PC-3 (cell line): Measurements from ENCODE around the gene ITPRIP. TPM values are rescaled to one million over a fixed set of nuclear protein-coding genes. Genes with fewer than 3 reads are reported as not detected.

Source experiments
- ATAC-seq: fragments of 200-7000 bp; cut with Tn5 transposase; 2 replicates; pipeline ENCODE4 v1.9.1; 2020; ENCODE audit warnings: mild to moderate bottlenecking, moderate library complexity
- BruUV-seq: library from RNA; stranded (reverse); fragments of 400-500 nt; replicated peaks from 2 replicates; lab custom pipeline; 2021; lab: Mats Ljungman, UMichigan
- CTCF ChIA-PET: fragments of 300-600 bp; sonication (Branson Sonifier 250); formaldehyde crosslinking; loops from one replicate; lab custom pipeline; 2022; ENCODE audit warnings: antibody characterized with exemption; lab: Charles Lee
- POLR2A ChIA-PET: fragments of 300-600 bp; sonication (Branson Sonifier 250); formaldehyde crosslinking; loops from one replicate; lab custom pipeline; 2022; ENCODE audit warnings: antibody characterized with exemption; ENCODE audit not compliant: unreplicated experiment; lab: Charles Lee
- DNase-seq: peaks from one replicate; pipeline ENCODE4 v3.0.0-alpha.2; 2015
- H2AFZ ChIP-seq: fragments of 300-600 bp; sonication (generic); 2 replicates; pipeline ENCODE4 v1.6.0; 2016; ENCODE audit warnings: antibody characterized with exemption, low read length
- H3F3A ChIP-seq: fragments of 300-600 bp; sonication (generic); one replicate; pipeline ENCODE4 v1.6.0; 2017; ENCODE audit warnings: antibody characterized with exemption, low read length, control low read depth, mild to moderate bottlenecking; ENCODE audit not compliant: unreplicated experiment
- H3K27ac ChIP-seq: fragments of 300-600 bp; sonication (generic); 2 replicates; pipeline ENCODE4 v1.5.1; 2016; ENCODE audit warnings: mild to moderate bottlenecking, low read length
- H3K27me3 ChIP-seq: fragments of 300-600 bp; sonication (generic); 2 replicates; pipeline ENCODE4 v1.6.1; 2016; ENCODE audit warnings: low read length, mixed read lengths
- H3K36me3 ChIP-seq: fragments of 300-600 bp; sonication (generic); 2 replicates; pipeline ENCODE4 v1.6.1; 2016; ENCODE audit warnings: low read depth, mixed run types, low read length, mixed read lengths
- H3K4me1 ChIP-seq: fragments of 300-600 bp; sonication (generic); 2 replicates; pipeline ENCODE4 v1.5.1; 2016; ENCODE audit warnings: low read length; ENCODE audit not compliant: insufficient read depth
- H3K4me2 ChIP-seq: fragments of 300-600 bp; sonication (generic); 2 replicates; pipeline ENCODE4 v1.6.0; 2016; ENCODE audit warnings: low read length
- H3K4me3 ChIP-seq: fragments of 300-600 bp; sonication (generic); 2 replicates; pipeline ENCODE4 v1.5.1; 2016; ENCODE audit warnings: mild to moderate bottlenecking, low read length, mixed read lengths
- H3K79me2 ChIP-seq: fragments of 300-600 bp; sonication (generic); 2 replicates; pipeline ENCODE4 v1.6.1; 2017; ENCODE audit warnings: low read length, mixed read lengths
- H3K9ac ChIP-seq: fragments of 300-600 bp; sonication (generic); 2 replicates; pipeline ENCODE4 v1.6.0; 2016; ENCODE audit warnings: mild to moderate bottlenecking, low read length
- H3K9me2 ChIP-seq: fragments of 300-600 bp; sonication (generic); replicated peaks from 2 replicates; pipeline ENCODE4 v1.6.1; 2016; ENCODE audit warnings: mixed run types, low read length, mixed read lengths
- H3K9me3 ChIP-seq: fragments of 300-600 bp; sonication (generic); 2 replicates; pipeline ENCODE4 v1.6.1; 2016; ENCODE audit warnings: low read length, mixed read lengths
- H4K20me1 ChIP-seq: fragments of 300-600 bp; sonication (generic); 2 replicates; pipeline ENCODE4 v1.6.1; 2016; ENCODE audit warnings: low read length, mixed read lengths
- CTCF ChIP-seq: fragments of 300-600 bp; sonication (generic); conservative IDR thresholded peaks from 2 replicates; pipeline ENCODE4 v1.5.1; 2017; ENCODE audit warnings: antibody characterized with exemption, low read depth, mild to moderate bottlenecking, low read length
- EZH2 ChIP-seq: fragments of 300-600 bp; sonication (generic); IDR thresholded peaks from one replicate; pipeline ENCODE4 v1.6.1; 2017; ENCODE audit warnings: antibody characterized with exemption, mild to moderate bottlenecking, low read length; ENCODE audit not compliant: unreplicated experiment
- EZH2phosphoT487 ChIP-seq: fragments of 300-600 bp; sonication (generic); IDR thresholded peaks from 2 replicates; pipeline ENCODE4 v1.6.1; 2018; ENCODE audit warnings: mild to moderate bottlenecking, antibody characterized with exemption, low read length, borderline replicate concordance
- intact Hi-C: fragments of 100-400 bp; cut with micrococcal nuclease; formaldehyde crosslinking; loops from 2 replicates; pipeline ENCODE4 v1.9.0; 2023
- total RNA-seq: library from RNA; depleted of rRNA; stranded (reverse); fragments of >200 nt; gene quantifications from 2 replicates; pipeline ENCODE4 v1.2.3, GENCODE V29; 2014

Gene ITPRIP
- total RNA-seq, 1 experiment from 2014 or later = 7.0 TPM

GRCh38 chr10:104371753-104372152 lies 33.5 kb upstream of the ITPRIP start:
- intact Hi-C loops = no loop called here
- CTCF ChIA-PET = no interaction called here

GRCh38 chr10:104368381-104368780 lies 30.1 kb upstream of the ITPRIP start:
- ChIA-PET POLR2A (no interaction called here), CTCF (no interaction called here)
- no peak overlapping the region for H2AFZ ChIP-seq
- no peak overlapping the region for H3K4me2 ChIP-seq
- DNase-seq (no peak), ATAC-seq (no peak)
- H3K9me3 ChIP-seq = no peaks in the 10 kb centered on the region
- H4K20me1 ChIP-seq = no peaks in the 10 kb centered on the region
- BruUV-seq = no TSS peak
- no peaks in the 10 kb centered on the region for H3F3A ChIP-seq
- no peak for TF ChIP-seq EZH2phosphoT487
- TF ChIP-seq EZH2 = no peak
- TF ChIP-seq CTCF = no peak
- no peak overlapping the region for H3K9ac ChIP-seq
- no peak overlapping the region for H3K4me3 ChIP-seq
- no peaks in the 10 kb centered on the region for H3K36me3 ChIP-seq
- H3K79me2 ChIP-seq = no peaks in the 10 kb centered on the region
- no peaks in the 10 kb centered on the region for H3K9me2 ChIP-seq
- H3K4me1 ChIP-seq = no peaks in the 10 kb centered on the region
- peaks cover 49% of the 10 kb centered on the region for H3K27me3 ChIP-seq
- no peak overlapping the region for H3K27ac ChIP-seq
- intact Hi-C loops = no loop called here

More at GRCh38 chr10:104371753-104372152, 33.5 kb upstream of the ITPRIP start:
- Histone ChIP-seq H3K9me2 (no peaks in the 10 kb centered on the region), H3F3A (no peaks in the 10 kb centered on the region), H3K4me1 (no peaks in the 10 kb centered on the region), H2AFZ (no peak overlapping the region), H3K79me2 (no peaks in the 10 kb centered on the region), H3K9ac (no peak overlapping the region), H3K27ac (no peak overlapping the region), H3K36me3 (no peaks in the 10 kb centered on the region), H3K9me3 (no peaks in the 10 kb centered on the region), H3K4me3 (no peak overlapping the region), H4K20me1 (no peaks in the 10 kb centered on the region), H3K27me3 (peaks cover 49% of the 10 kb centered on the region), H3K4me2 (no peak overlapping the region)
- ATAC-seq = no peak
- BruUV-seq = no TSS peak
- DNase-seq = no peak
- TF ChIP-seq EZH2 (no peak), EZH2phosphoT487 (no peak), CTCF (no peak)
- POLR2A ChIA-PET = no interaction called here

GRCh38 chr10:104367904-104368303 lies 29.6 kb upstream of the ITPRIP start:
- Histone ChIP-seq H3K4me3 (no peak overlapping the region), H4K20me1 (no peaks in the 10 kb centered on the region), H3K27me3 (peaks cover 54% of the 10 kb centered on the region), H3K27ac (no peak overlapping the region), H3K36me3 (no peaks in the 10 kb centered on the region), H3K9ac (no peak overlapping the region), H3K9me2 (no peaks in the 10 kb centered on the region), H3K4me2 (no peak overlapping the region), H3K4me1 (no peaks in the 10 kb centered on the region), H3K9me3 (no peaks in the 10 kb centered on the region), H3K79me2 (no peaks in the 10 kb centered on the region), H2AFZ (no peak overlapping the region), H3F3A (no peaks in the 10 kb centered on the region)
- POLR2A ChIA-PET = no interaction called here
- DNase-seq (no peak), ATAC-seq (no peak)
- intact Hi-C loops = no loop called here
- TF ChIP-seq EZH2 = no peak
- TF ChIP-seq EZH2phosphoT487 = no peak
- TF ChIP-seq CTCF = no peak
- no TSS peak for BruUV-seq
- CTCF ChIA-PET = no interaction called here
